ENCODE results near the gene KLF9.

KLF9 gene

DNA sequence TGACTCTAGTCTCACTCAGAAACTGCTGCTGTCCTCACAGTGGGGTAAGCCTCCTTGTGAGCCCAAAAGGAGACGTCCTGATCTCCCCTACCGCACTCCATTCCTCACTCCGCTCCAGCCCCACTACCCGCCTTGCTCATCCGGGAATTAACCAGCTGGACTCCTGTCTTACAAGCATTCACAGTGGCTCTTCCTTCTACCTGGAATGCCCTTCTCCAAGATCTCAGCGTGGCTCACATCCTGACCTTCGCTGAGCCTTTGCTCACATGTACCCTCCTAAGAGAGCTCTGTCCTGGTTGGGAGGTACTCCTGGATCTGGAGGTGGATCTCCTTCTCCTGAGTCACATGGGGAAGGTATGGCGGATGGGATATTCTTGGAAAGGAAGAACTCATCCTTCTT is 10.7 kb upstream of the KLF9 start:
- no peak for TF ChIP-seq CTCF (conservative IDR thresholded peaks at IDR 0.05; ENCODE audit: low read depth, low read length)
- no peak overlapping the region for H3K4me3 ChIP-seq (ENCODE audit: low read depth, low read length)
- no peak for DNase-seq (ENCODE audit: low read depth)

GRCh38 chr9:70422371-70423043 is 8.1 kb upstream of the KLF9 start:
- DNase-seq (ENCODE audit: low read depth), result no peak
- no peak for TF ChIP-seq CTCF (conservative IDR thresholded peaks at IDR 0.05; ENCODE audit: low read depth, low read length)
- H3K4me3 ChIP-seq (ENCODE audit: low read depth, low read length), result no peak overlapping the region

- peak; percentile 75 for DNase-seq (ENCODE audit: low read depth)
- no peak for TF ChIP-seq CTCF (conservative IDR thresholded peaks at IDR 0.05; ENCODE audit: low read depth, low read length)
- no peak overlapping the region for H3K4me3 ChIP-seq (ENCODE audit: low read depth, low read length)
Observed at GRCh38 chr9:70421272-70422180, 7.1 kb upstream of the KLF9 start.

DNA sequence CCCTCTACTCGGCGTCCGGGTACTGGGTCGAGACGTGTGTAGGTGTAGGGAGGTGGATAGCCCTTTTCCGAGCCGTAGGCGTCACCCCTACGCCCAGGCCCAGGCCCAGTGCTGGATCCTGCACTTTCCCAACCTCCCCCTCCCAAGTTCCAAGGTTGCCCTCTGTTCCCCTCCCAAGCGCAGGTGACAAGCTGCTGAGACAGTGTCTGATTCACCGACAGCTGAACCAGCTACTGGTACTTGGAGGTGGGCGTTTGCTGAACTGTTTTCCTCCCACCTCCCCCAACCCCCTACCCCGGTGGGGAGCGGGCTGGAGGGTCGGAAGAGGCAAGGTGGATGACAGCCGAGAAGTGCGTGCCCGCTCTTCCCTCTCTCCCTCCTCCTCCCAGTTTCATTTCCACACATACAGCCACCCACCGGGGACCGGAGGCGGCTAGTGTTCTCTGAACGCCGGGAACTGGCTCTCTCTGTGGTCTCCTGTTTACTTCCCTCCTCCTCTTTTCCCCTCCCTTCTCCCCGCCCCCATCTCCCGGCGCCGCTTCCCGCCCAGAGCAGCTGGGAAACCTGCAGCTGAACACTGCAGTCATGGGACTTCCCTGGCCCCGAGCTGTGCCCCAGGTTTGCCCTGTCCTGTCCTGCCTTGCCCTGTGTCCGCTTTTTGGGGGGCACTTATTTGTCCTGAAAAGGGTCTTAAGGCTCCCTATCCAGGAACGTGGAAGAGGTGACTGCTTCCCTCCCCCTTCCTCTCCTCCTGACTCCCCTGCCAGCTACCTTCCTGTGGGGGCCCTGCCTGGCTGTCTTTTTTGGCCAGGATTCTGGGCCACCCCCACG is 6.2 kb upstream of the KLF9 start:
- peak; percentile 97 for DNase-seq (ENCODE audit: low read depth)
- peak overlapping the region; percentile 54 for H3K4me3 ChIP-seq (ENCODE audit: low read depth, low read length)
- no peak for TF ChIP-seq CTCF (conservative IDR thresholded peaks at IDR 0.05; ENCODE audit: low read depth, low read length)

- no peak for TF ChIP-seq CTCF (conservative IDR thresholded peaks at IDR 0.05; ENCODE audit: low read depth, low read length)
- H3K4me3 ChIP-seq (ENCODE audit: low read depth, low read length), result peak overlapping the region; percentile 54
Observed at GRCh38 chr9:70419556-70420440, 5.3 kb upstream of the KLF9 start.

More at GRCh38 chr9:70419556-70420440, 5.3 kb upstream of the KLF9 start:
- DNase-seq (ENCODE audit: low read depth), result peak; percentile 99
